BLaER1 (cell line): ENCODE data around the gene PANK3.
A peak's percentile ranks its signal among the peaks of the same experiment; 100 is the strongest.

Experiments used
- H3K27ac ChIP-seq: shearing (Covaris generic); formaldehyde crosslinking; 2 replicates; pipeline ENCODE4 v1.8.1; 2022
- H3K27me3 ChIP-seq: shearing (Covaris generic); formaldehyde crosslinking; 2 replicates; pipeline ENCODE4 v1.8.1; 2022
- H3K36me3 ChIP-seq: shearing (Covaris generic); formaldehyde crosslinking; 2 replicates; pipeline ENCODE4 v1.8.1; 2022
- H3K4me1 ChIP-seq: shearing (Covaris generic); formaldehyde crosslinking; 2 replicates; pipeline ENCODE4 v1.8.1; 2022
- H3K4me2 ChIP-seq: shearing (Covaris generic); formaldehyde crosslinking; 2 replicates; pipeline ENCODE4 v1.8.1; 2022
- H3K4me3 ChIP-seq: shearing (Covaris generic); formaldehyde crosslinking; 2 replicates; pipeline ENCODE4 v1.8.1; 2022
- H3K9ac ChIP-seq: shearing (Covaris generic); formaldehyde crosslinking; 2 replicates; pipeline ENCODE4 v1.8.1; 2022
- H3K9me3 ChIP-seq: shearing (Covaris generic); formaldehyde crosslinking; 2 replicates; pipeline ENCODE4 v1.8.1; 2022
- H4K20me1 ChIP-seq: shearing (Covaris generic); formaldehyde crosslinking; 2 replicates; pipeline ENCODE4 v1.8.1; 2022
- Cebpa-rat ChIP-seq: shearing (Covaris generic); IDR thresholded peaks from 2 replicates; pipeline ENCODE4 v1.8.1; 2022

PANK3 gene

GRCh38 chr5:168578538-168579487 is at the start of gene PANK3:
Gene PANK3 (minus strand): TSS chr5:168579368. CDS start chr5:168579283, 85 bp downstream.
- Histone ChIP-seq H3K4me2 (peak within 1 kb of the TSS; percentile 93), H3K9ac (peak within 1 kb of the TSS; percentile 98), H3K27ac (peak within 1 kb of the TSS; percentile 97), H4K20me1 (peaks cover 51% of the 10 kb centered on the region), H3K4me3 (peak within 1 kb of the TSS; percentile 95), H3K9me3 (peaks cover 23% of the 10 kb centered on the region), H3K27me3 (no peaks in the 10 kb centered on the region), H3K36me3 (peaks cover 30% of the 10 kb centered on the region), H3K4me1 (peaks cover 24% of the 10 kb centered on the region)
- TF ChIP-seq Cebpa-rat = no peak

- Histone ChIP-seq H3K27ac (no peak overlapping the region), H3K4me1 (no peaks in the 10 kb centered on the region), H3K4me3 (no peak overlapping the region), H4K20me1 (no peaks in the 10 kb centered on the region), H3K4me2 (no peak overlapping the region), H3K9ac (no peak overlapping the region), H3K36me3 (no peaks in the 10 kb centered on the region), H3K27me3 (no peaks in the 10 kb centered on the region), H3K9me3 (no peaks in the 10 kb centered on the region)
- TF ChIP-seq Cebpa-rat = no peak
Measured at GRCh38 chr5:168624850-168625364, 45.7 kb upstream of the PANK3 start.

GRCh38 chr5:168620807-168621206 is 41.6 kb upstream of the PANK3 start:
- Histone ChIP-seq H3K27me3 (no peaks in the 10 kb centered on the region), H3K9me3 (no peaks in the 10 kb centered on the region), H4K20me1 (no peaks in the 10 kb centered on the region), H3K4me3 (no peak overlapping the region), H3K27ac (no peak overlapping the region), H3K36me3 (no peaks in the 10 kb centered on the region), H3K4me2 (no peak overlapping the region), H3K9ac (no peak overlapping the region), H3K4me1 (no peaks in the 10 kb centered on the region)
- TF ChIP-seq Cebpa-rat = no peak

- Histone ChIP-seq H3K27me3 (no peaks in the 10 kb centered on the region), H3K4me2 (no peak overlapping the region), H3K9ac (no peak overlapping the region), H4K20me1 (no peaks in the 10 kb centered on the region), H3K36me3 (no peaks in the 10 kb centered on the region), H3K9me3 (no peaks in the 10 kb centered on the region), H3K4me1 (no peaks in the 10 kb centered on the region), H3K4me3 (no peak overlapping the region), H3K27ac (no peak overlapping the region)
- no peak for TF ChIP-seq Cebpa-rat
Measured at GRCh38 chr5:168614661-168615060, 35.5 kb upstream of the PANK3 start.

GRCh38 chr5:168613996-168614395 is 34.8 kb upstream of the PANK3 start:
- Histone ChIP-seq H3K4me1 (no peaks in the 10 kb centered on the region), H3K9me3 (no peaks in the 10 kb centered on the region), H3K4me2 (no peak overlapping the region), H3K27me3 (no peaks in the 10 kb centered on the region), H3K9ac (no peak overlapping the region), H3K36me3 (no peaks in the 10 kb centered on the region), H3K27ac (no peak overlapping the region), H3K4me3 (no peak overlapping the region), H4K20me1 (no peaks in the 10 kb centered on the region)
- no peak for TF ChIP-seq Cebpa-rat

GRCh38 chr5:168613396-168613795 is 34.2 kb upstream of the PANK3 start:
- Histone ChIP-seq H3K9me3 (no peaks in the 10 kb centered on the region), H3K4me1 (no peaks in the 10 kb centered on the region), H3K9ac (no peak overlapping the region), H3K36me3 (no peaks in the 10 kb centered on the region), H3K27ac (no peak overlapping the region), H3K4me2 (no peak overlapping the region), H3K27me3 (no peaks in the 10 kb centered on the region), H3K4me3 (no peak overlapping the region), H4K20me1 (no peaks in the 10 kb centered on the region)
- no peak for TF ChIP-seq Cebpa-rat

- no peaks in the 10 kb centered on the region for H3K36me3 ChIP-seq
- TF ChIP-seq Cebpa-rat = no peak
Measured at GRCh38 chr5:168612996-168613395, 33.8 kb upstream of the PANK3 start.

GRCh38 chr5:168612123-168612522 is 33.0 kb upstream of the PANK3 start:
- Histone ChIP-seq H4K20me1 (no peaks in the 10 kb centered on the region), H3K27me3 (no peaks in the 10 kb centered on the region), H3K27ac (no peak overlapping the region), H3K9ac (no peak overlapping the region), H3K4me2 (no peak overlapping the region), H3K36me3 (no peaks in the 10 kb centered on the region), H3K4me3 (no peak overlapping the region), H3K9me3 (no peaks in the 10 kb centered on the region), H3K4me1 (no peaks in the 10 kb centered on the region)
- TF ChIP-seq Cebpa-rat = no peak

More at GRCh38 chr5:168612996-168613395, 33.8 kb upstream of the PANK3 start:
- no peaks in the 10 kb centered on the region for H4K20me1 ChIP-seq
- H3K27ac ChIP-seq = no peak overlapping the region
- H3K27me3 ChIP-seq = no peaks in the 10 kb centered on the region
- no peaks in the 10 kb centered on the region for H3K9me3 ChIP-seq
- H3K4me3 ChIP-seq = no peak overlapping the region
- no peak overlapping the region for H3K9ac ChIP-seq
- H3K4me2 ChIP-seq = no peak overlapping the region
- no peaks in the 10 kb centered on the region for H3K4me1 ChIP-seq

- H3K27ac ChIP-seq = no peak overlapping the region
- TF ChIP-seq Cebpa-rat = no peak
- H3K9me3 ChIP-seq = no peaks in the 10 kb centered on the region
- H3K36me3 ChIP-seq = no peaks in the 10 kb centered on the region
- no peaks in the 10 kb centered on the region for H3K4me1 ChIP-seq
- H3K4me3 ChIP-seq = no peak overlapping the region
- no peaks in the 10 kb centered on the region for H4K20me1 ChIP-seq
- H3K9ac ChIP-seq = no peak overlapping the region
- no peaks in the 10 kb centered on the region for H3K27me3 ChIP-seq
- H3K4me2 ChIP-seq = no peak overlapping the region
Measured at GRCh38 chr5:168611165-168611564, 32.0 kb upstream of the PANK3 start.

GRCh38 chr5:168609806-168610482 is 30.8 kb upstream of the PANK3 start:
- no peaks in the 10 kb centered on the region for H3K9me3 ChIP-seq
- no peaks in the 10 kb centered on the region for H3K36me3 ChIP-seq
- no peaks in the 10 kb centered on the region for H3K4me1 ChIP-seq
- H4K20me1 ChIP-seq = no peaks in the 10 kb centered on the region
- H3K4me3 ChIP-seq = no peak overlapping the region
- H3K27ac ChIP-seq = no peak overlapping the region
- TF ChIP-seq Cebpa-rat = no peak
- no peaks in the 10 kb centered on the region for H3K27me3 ChIP-seq
- no peak overlapping the region for H3K4me2 ChIP-seq
- H3K9ac ChIP-seq = no peak overlapping the region
